ENCODE measurements around the gene RGS3.
A peak's percentile ranks its signal among the peaks of the same experiment; 100 is the strongest.

RGS3 gene

DNA sequence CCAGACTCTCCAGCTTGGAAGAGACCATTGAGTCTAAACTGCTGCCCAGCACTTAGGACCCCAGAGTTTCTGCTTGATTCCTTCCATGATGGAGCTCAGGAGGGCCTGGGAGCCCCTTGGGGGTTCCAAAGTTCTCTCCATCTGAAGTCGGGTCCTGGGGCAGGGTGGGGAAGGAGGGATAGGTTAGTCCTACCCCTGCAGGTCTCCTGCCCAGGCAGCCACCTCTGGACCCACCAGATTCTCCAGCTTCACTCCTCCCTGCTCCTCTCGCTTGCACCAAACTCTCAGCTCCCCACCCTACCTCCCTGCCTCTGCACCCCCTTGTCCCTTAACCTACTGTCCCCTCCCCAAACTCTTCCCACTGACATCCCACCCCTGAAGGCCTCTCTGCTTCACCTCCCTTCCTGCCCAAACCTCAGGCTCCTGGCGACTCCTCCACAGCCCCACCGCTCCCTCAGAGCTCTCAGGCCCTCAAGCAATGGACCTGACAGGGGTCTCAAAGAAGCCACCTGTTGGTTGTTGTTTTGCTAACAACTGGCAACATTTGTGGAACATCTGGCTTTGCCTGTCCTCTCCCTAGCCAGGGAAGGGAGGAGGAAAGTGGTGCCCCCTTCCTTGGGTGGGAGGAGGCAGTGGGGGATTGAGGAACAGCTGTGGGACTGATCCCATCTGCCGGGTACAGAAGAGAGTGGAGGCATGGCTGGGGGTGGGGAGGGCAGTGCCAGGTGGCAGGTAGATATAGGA, 137.5 kb downstream of the RGS3 start:
- no peak for DNase-seq (ENCODE audit: low read depth)

DNA sequence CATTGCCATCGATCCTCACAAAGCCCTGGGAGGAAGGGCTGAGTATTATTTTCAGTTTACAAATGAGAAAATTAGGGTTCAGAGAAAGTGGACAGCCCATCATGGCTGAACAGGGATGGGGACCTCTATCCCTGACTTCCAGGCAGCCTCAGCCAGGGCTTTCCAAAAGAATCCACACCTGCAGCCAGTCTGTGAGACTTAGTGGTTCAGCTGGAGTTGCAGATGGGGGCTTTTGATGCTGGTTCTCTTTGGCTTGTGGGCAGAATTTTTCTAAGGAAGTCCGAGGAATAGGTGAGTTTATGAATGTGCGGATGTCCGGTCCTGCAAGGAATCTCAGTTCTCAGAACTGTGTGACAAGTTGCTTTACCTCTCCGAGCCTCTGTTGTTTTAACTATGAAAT, 138.1 kb downstream of the RGS3 start:
- DNase-seq (ENCODE audit: low read depth): no peak

DNA sequence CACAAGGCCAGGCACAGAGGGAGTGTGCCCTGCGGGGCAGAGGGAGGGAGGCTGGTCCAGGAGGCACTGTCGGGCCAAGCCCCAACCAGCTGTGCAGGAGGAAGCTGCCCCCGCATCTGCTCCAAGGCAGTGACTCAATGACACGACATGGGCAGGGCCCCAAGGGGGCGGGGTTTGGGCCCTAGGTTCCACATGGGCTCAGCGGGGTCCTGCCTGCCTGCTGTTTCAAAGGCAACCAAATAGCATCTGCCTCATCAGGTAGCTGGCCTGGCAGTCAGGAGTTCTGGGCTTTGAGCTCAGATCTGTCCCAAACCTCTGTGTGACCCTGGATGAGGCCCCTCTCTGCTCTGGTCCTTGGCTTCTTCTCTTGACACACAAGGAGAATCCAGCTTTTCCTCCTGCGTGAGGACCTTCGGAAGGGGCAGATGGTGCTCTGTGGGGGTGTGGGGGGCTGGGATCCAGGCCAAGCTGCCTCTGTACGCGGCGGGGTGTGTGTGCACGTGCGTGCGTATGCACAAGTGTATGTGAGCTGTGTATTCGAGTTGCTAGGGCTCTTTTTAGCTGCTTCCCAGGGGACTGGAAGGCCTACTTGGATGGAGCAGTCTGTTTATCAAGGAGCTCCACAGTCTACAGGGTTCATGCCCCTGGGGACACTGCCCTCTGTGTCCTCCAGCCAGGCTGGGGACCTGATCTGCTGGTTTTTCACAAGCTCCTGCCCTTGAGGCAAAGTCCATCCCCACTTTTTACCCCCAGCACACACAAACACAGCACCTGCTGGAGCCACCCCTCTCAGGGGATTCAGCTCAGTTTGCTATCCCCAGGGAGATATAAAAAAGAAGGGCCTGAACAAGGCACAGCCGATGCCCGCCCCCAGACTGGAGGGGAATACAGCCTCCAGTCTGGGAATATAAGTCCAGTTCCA, 138.9 kb downstream of the RGS3 start:
- DNase-seq (ENCODE audit: low read depth): peak; percentile 53

DNA sequence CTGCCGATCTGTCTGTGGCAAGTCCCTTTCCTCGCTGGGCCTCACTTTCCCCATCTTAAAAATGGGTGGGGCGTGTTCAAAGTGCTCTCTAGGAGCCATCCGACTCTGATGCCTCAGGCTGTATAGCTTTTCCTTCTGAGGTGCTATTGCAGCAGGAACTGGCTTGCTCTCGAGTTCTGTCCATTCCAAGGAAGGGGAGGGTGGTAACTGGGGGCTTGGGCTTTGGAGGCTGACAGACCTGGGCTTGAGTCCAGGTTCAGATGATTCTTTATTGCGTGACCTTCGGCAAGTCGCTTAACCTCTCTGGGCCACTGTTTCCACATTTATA, 139.5 kb downstream of the RGS3 start:
- no peak for DNase-seq (ENCODE audit: low read depth)

DNA sequence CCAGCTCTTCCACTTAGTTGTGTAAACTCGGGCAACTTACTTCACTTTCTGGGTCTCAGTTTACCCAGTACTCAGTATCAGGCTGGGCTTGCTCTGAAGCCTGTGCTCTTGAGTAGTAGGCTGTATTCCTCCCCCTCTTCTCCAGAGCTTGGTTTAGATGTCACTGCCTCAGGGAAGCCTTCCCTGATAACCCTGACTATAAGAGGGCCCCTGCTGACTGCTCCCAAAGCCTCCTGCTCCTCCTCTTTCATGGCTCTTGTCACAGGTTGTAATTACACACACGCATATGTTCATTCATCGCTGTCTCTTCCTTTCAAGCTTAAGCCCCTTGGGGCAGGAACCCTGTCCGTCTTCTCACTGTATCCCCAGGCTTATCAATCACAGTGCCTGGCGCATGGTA, 140.2 kb downstream of the RGS3 start:
- no peak for DNase-seq (ENCODE audit: low read depth)

DNA sequence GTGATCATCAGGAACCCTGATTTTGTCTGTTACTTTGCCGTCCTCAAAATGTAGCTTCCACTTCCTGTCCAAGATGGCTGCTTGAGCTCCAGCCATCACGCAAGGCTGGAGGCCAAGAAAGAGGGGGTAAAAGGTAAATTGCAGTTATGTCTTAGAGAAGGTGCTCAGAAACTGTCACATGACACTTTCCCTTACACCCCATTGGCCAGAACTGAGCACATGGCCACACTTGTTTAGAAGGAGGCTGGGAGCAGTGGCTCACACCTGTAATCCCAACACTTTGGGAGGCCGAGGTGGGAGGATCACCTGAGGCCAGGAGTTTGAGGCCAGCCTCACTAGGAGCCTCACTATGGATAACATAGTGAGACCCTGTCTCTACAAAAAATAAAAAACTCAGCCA, 140.9 kb downstream of the RGS3 start:
- no peak for DNase-seq (ENCODE audit: low read depth)

DNA sequence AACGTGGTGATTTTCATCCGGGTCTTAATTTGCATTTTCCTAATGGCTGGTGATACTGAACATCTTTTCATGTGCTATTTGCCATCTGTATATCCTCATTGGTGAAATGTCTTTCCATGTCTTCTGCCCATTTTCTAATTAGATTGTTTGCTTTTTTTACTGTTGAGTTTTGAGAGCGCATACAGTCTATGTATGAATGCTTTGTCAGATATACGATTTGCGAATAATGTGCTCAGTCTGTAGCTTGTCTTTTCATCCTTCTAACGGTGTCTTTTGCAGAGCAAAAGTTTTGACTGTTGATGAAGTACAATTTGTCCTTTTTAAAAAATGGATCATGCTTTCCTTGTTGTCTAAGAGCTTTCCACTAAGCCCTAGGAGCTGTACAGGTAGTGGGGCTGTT, 143.0 kb downstream of the RGS3 start:
- DNase-seq (ENCODE audit: low read depth): no peak

DNA sequence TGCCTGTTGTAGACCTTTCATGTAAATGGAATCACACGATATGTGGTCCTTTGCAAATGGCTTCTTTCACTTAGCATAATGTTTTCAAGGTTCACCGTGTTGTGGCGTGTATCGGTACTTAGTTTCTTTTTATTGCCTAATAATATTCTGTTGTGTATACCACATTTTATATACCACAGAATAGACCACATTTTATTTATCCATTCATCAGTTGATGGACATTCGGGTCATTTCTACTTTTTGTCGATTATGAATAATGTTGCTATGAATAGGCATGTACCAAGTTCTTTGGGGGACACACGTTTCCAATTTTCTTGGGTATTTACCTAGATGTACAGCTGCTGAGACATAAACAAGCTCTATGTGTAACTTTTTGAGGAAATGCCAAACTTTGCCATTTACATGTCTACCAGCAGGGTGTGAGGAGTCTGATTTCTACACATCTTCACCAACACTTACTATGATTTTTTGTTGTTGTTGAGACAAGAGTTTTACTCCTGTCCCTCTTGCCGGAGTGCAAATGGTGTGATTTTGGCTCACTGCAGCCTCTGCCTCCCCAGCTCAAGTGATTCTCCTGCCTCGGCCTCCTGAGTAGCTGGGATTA, 144.7 kb downstream of the RGS3 start:
- DNase-seq (ENCODE audit: low read depth): no peak

DNA sequence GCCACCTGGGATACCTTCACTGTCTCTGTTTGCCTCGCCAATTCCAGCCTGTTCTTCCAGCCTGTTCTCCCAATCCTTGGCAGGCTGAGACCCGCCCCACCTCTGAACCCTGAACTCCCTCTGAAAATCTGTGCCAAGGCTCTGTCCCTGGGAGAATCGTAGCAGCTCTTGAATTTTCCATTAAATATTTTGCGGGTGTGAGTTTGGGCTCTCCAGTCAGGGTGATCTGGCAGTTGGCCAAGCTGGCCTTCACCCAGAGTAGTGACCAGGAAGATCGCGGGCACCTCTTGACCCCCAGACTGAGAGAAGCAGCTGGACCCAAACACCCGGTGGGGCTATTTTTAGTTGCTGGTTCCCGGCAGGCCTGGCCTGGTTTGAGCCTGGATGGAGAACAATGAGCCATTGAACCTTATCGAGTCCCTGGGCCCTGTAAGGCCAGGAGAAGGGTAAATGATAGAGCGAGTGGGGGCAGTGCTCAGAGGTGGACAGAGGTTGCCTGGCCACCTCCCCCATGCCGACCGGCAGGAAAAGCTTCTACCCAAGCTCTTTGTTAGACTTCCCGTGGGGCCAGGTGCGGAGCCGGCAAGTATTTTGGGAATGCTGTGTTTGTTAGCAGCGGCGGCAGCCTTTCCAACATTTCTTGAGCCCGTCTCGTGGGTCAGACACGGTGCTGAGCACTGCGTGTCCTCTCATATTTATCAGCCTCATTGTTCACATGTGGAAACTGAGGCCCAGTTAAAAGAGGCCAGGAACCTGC, 146.2 kb downstream of the RGS3 start:
- no peak for DNase-seq (ENCODE audit: low read depth)

DNA sequence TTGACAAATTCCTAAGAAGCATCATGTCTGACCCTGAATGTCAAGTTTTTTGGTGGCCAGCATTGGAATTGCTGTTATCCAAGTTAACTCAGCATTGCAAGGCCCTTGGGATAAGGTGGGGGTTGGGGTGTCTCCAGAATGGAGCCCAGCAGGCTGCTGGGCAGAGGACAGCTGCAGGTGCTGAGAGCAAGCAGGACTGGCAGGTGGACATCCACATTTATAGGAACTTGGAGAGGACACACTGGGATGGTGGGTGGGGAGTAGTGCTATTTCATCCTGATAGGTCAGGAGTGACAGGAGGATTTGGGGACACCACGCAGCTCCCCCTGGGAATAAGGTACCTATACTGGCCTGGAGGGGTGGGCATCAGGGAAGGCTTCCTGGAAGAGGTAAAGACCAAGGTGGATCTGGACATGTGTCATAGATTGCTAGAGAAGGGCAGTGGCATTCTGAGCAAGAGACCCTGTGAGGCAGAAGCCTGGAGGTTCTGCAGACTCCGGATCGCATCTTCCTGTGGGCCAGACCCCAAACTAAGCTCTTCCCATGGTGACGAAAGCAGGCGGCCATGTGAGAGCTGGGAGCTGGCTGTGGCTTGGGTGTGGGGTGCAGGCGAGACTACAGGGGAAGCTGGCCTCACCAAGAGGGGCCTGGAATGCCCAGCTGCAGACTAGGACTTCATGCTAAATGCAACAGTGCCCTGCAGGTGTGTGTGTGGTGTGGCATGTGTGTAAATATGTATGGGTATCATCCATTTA, 148.1 kb downstream of the RGS3 start:
- no peak for DNase-seq (ENCODE audit: low read depth)

DNA sequence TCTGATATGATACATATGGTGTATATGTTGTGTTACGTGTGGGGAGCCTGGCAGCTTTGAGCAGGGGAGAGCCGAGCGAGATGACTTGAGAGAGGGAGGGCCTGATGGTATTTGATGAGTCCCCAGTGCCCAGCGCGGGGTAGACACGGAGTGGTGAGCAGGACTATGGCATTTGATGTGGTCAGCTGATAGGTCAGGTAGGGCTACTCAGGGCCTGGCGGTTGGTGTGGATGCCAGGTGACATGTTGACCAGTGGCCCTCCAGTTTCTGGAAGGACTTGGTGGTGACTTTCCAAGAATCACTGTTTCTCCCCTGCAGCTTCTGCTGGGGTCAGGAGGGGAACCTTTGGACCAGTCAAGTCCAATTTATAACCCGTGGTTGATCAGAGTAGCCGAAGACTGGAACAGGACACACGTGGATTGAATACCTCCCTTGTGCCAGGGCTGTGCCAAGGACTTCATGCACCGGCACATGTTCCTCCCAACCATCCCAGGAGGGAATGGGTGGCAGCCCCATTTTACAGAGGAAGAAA, 148.8 kb downstream of the RGS3 start:
- DNase-seq (ENCODE audit: low read depth): no peak

DNA sequence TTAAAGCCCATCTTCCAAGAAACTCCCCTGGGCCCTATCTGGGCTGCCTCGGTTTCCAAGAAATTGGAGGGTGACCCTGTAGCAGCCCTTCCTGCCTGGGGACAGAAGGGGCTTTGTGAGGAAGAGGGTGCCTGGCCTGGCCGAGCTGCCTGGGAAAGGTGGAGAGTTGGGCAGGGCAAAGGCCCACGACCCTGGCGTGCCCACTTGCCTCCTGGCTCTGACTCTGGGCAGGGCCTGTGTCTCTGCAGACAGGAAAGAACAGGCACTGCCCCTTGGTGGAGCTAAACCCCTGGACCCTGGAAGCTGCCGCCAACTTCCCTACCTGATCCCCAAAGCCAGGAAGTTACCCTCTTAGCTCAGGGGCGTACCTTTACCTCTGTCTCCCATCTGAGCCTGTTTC, 149.3 kb downstream of the RGS3 start:
- DNase-seq (ENCODE audit: low read depth): no peak

DNA sequence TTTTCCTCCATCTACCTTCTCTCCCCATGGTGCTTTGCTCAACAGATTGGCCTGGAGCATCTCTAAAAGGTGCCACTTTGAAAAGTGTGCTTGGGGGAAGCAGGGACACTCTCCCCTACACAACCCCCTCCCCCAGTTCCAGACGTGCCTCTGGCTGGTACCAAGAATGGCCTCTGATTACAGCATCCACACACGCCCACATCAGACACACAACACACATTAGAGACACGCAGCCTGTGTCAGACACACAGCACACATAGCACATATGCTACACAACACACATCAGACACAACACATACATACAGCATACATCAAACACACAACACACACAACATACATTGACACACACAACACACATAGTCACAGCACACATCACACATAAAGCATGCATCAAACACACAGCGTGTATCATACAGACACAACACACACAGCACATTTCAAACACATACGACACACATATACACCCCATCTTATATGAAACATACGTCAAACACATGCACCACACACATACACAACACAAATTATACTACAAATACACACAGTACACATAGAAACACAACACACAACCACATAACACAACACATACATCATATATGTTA, 150.4 kb downstream of the RGS3 start:
- no peak for DNase-seq (ENCODE audit: low read depth)

DNA sequence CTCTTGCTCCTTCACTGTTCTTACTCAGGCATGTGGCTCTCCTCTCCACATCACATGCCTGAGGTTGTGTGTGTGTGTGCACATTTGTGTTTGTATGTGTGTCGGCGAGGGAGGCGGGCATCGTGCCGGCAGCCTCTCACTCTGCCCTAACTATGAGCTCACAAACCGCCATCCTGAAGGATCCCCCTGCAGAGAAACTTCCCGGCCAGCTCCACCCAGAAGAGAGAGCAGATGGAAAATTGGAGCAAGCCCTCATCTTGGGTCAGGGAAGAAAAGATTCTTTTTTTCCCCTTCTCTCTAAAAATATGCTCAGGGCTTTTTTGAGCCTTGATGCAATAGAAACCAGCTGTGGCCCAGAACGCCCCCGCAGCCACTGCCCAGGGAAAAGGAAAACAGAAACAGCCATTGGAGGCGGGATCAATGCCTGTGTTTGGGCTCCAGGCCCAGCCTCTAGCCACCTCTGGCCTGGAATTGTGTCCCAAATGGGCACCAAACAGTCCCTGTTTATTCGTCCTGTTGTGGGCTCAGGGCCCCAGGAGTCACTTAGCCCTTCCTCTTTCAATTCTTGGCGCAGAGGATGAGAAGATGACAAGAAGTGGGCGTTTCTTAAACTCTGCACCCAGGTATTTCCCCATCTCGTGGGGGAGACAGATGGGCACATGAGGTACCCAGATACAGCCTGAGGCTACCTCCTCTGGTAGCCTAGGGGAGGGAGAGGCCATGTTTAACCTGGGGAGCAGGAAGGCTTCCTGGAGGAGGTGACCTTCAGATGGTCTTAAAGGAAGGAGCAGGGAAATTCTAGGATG, 151.5 kb downstream of the RGS3 start:
- DNase-seq (ENCODE audit: low read depth): no peak

DNA sequence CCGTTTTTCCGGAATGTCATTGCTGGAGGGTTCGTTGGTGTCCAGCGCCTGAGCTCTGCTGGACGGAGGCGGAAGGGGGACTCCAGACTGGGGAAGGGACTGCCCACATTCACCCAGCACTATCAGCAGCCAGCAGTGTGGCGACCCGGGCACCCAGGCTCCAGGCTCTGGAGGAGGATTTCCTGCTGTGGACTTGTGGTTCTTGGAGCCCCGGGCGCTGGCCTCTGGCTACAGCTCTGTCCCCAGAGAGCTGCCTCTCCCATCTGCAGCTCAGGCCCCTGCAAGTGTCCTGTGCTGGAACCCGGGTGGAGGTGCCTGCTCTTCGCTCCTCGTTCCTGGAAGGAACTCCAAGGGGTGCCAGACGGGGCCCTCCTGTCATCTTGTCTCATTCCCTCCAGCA, 152.6 kb downstream of the RGS3 start:
- DNase-seq (ENCODE audit: low read depth): no peak

DNA sequence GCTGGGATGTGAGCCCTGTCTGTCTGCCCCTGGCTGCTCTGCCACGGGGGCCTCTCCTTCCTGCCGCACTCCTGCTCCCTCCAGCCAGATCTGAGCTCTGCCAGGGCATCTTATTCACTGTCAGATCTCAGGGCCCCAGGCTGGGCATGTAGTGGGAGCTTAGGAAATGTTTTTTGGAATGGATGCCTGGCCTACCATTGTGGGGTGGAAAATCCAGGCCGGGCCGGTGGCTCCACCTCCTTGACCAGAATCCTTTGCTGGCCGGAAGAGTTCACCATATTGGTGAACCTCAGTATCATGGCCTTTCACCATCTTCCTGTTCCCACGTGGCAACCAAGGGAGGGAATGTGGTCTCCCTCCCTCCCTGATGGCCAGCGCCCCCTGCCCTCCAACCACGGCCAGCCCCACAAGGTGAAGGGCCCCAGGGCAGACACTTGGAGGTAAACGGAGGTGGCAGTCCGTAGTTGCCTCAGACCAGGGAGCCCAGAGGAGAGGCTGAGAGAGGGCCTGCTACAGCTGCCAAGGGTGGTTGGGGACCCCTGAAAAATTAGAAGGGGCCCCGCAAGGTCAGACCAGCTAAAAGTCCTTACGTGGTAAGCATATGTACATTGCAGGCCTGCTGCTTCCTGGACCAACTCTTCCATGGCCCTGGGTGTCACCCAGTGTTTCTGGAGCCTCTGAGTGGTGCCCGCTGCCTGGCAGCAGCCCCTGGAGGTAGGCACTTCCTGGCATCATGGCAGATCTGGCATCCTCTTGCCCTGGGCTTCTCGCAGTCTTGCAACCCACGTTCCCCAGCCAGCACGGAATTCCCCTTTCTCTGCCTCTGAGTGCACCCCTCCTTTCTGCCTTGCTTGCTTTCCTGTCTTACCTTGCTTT, 153.3 kb downstream of the RGS3 start:
- no peak for DNase-seq (ENCODE audit: low read depth)

DNA sequence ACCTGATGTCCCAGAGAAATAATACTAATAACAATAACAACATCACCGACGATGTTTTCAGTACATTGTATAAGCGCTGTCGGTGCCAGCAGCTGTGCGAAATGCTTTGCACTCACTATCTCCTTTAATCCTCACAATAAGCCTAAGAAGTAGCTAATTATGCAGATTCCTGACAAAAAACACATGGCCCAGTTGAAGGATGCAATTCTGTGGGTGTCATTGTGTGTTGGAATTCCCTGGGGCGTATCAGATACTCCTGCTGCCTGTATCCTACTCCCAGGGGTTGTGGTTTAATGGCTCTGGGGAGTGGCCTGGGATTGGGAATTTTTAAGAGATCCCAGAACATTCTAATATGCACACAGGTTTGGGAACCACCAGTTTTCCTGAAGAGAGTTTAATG, 154.0 kb downstream of the RGS3 start:
- DNase-seq (ENCODE audit: low read depth): no peak

DNA sequence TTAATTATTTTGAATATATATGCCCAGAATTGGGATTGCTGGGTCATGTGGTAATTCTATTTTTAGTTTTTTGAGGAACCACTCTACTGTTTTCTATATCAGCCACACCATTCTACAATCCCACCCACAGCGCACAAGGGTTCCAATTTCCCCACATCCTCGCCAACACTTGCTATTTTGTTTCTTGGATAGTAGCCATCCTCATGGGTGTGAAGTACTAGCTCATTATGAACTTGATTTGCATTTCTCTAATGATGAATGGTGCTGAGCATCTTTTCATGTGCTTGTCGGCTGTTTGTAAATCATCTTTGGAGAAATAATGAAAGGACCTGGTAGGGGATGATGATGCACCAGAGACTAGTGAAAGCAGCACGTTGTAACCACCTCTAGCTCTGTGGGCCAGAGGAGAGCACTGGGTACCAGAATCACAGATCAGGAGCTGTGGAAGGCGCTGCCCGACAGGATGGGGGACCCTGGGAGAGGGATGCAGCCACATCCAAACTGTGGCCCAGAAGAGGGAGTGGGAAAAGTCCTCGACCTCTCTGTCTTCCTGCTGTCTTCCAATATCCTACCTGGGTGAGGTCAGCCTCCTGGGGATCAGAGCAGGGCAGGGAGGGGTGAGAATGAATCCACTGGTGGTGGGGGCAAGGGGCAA, 155.4 kb downstream of the RGS3 start:
- DNase-seq (ENCODE audit: low read depth): no peak

Measured in activated T-cell treated with anti-CD3 and anti-CD28 coated beads for 24 hours (primary cell).